ENCODE data around the gene PFDN6. TPM values are rescaled to one million over a fixed set of nuclear protein-coding genes. Genes with fewer than 3 reads are reported as not detected.

The PFDN6 gene
- total and polyA plus RNA-seq, 2 experiments from 2014 or later: 56.1 to 62.2 TPM

- H3K27me3 ChIP-seq (ENCODE audit: insufficient read depth): no peaks in the 10 kb centered on the region
- Mint-ChIP-seq H3K4me1 (peaks cover 14% of the 10 kb centered on the region; the same call in 2 of the 3 replicates), H3K27me3 (ENCODE audit: insufficient read depth, low read depth, poor library complexity) (peaks cover 27% of the 10 kb centered on the region), H3K27ac (no peak overlapping the region), H3K9me3 (no peaks in the 10 kb centered on the region), H3K4me3 (no peak overlapping the region), H3K36me3 (ENCODE audit: low read depth) (peaks cover 7% of the 10 kb centered on the region)
- TF ChIP-seq ZNF114 (CRISPR knock-in tag; IDR thresholded peaks at IDR 0.05) (no peak), EZH2 (IDR thresholded peaks at IDR 0.05; ENCODE audit: low read depth, unreplicated experiment) (no peak), CTCF (conservative IDR thresholded peaks at IDR 0.05; ENCODE audit: low read depth in 2 of 2) (no peak), ETS1 (IDR thresholded peaks at IDR 0.05) (no peak), ZNF331 (CRISPR knock-in tag; IDR thresholded peaks at IDR 0.05; ENCODE audit: low read depth) (no peak), CREB1 (CRISPR knock-in tag; IDR thresholded peaks at IDR 0.05; ENCODE audit: low read depth) (no peak), ZNF462 (CRISPR knock-in tag; IDR thresholded peaks at IDR 0.05) (no peak), EZH2phosphoT487 (IDR thresholded peaks at IDR 0.05; ENCODE audit: unreplicated experiment) (no peak), NANOG (IDR thresholded peaks at IDR 0.05; ENCODE audit: borderline replicate concordance) (no peak), STAT1 (IDR thresholded peaks at IDR 0.05; ENCODE audit: unreplicated experiment) (no peak), JUNB (IDR thresholded peaks at IDR 0.05; ENCODE audit: unreplicated experiment) (no peak), POLR2AphosphoS5 (IDR thresholded peaks at IDR 0.05; ENCODE audit: low read depth) (no peak), REST (IDR thresholded peaks at IDR 0.05; ENCODE audit: unreplicated experiment) (no peak)
- H4K20me1 ChIP-seq (replicated peaks; ENCODE audit: insufficient read depth): peaks cover 22% of the 10 kb centered on the region
- no peaks in the 10 kb centered on the region for H3K4me1 ChIP-seq (ENCODE audit: insufficient read depth)
- no peak for DNase-seq (ENCODE audit: low spot score)
- no peak overlapping the region for H3K27ac ChIP-seq (ENCODE audit: low read depth)
- no peak overlapping the region for H3K4me2 ChIP-seq
- H3K36me3 ChIP-seq (ENCODE audit: insufficient read depth): no peaks in the 10 kb centered on the region
- no peak overlapping the region for H3K4me3 ChIP-seq
- H3F3A ChIP-seq (replicated peaks; ENCODE audit: low read depth): peaks cover 14% of the 10 kb centered on the region; the same call in 1 of the 2 replicates
- no peak for ATAC-seq
- no peak overlapping the region for H2AFZ ChIP-seq
- no peaks in the 10 kb centered on the region for H3K9me2 ChIP-seq (ENCODE audit: insufficient read depth)
- H3K79me2 ChIP-seq (replicated peaks; ENCODE audit: insufficient read depth): peaks cover 31% of the 10 kb centered on the region
Observed at GRCh38 chr6:33301877-33302276, 12.5 kb downstream of the PFDN6 start.
